Brain microvascular endothelial cell (primary cell): ENCODE results near the gene CCT7.

Source experiments
- DNase-seq: peaks from one replicate; pipeline ENCODE4 v3.0.0-alpha.2; 2020
- H3K27ac ChIP-seq: fragments of 250-450 bp; sonication (Bioruptor Pico); 2 replicates; pipeline ENCODE4 v1.5.1; 2020; ENCODE audit warnings: mild to moderate bottlenecking, moderate library complexity
- H3K27me3 ChIP-seq: fragments of 250-450 bp; sonication (Bioruptor Pico); replicated peaks from 2 replicates; pipeline ENCODE4 v1.5.1; 2020; ENCODE audit warnings: mild to moderate bottlenecking
- H3K36me3 ChIP-seq: fragments of 250-450 bp; sonication (Bioruptor Pico); replicated peaks from 2 replicates; pipeline ENCODE4 v1.5.1; 2020; ENCODE audit warnings: mild to moderate bottlenecking
- H3K4me3 ChIP-seq: 2 replicates; pipeline ENCODE4 v1.5.1; 2011; ENCODE audit warnings: low read depth, mild to moderate bottlenecking, control low read depth, low read length, moderate library complexity
- in situ Hi-C: cut with HindIII; loops from 2 replicates; pipeline ENCODE4 v1.10.0; 2017; ENCODE audit warnings: low sequenced_read_pairs, low pct_ligation_motif_present
- TF ChIP-seq, protein P1 (sequence below): IDR thresholded peaks from 2 replicates; pipeline ENCODE4 v1.5.1; 2011; ENCODE audit warnings: low read depth, mild to moderate bottlenecking, moderate library complexity, low read length, control low read depth, inconsistent platforms; ENCODE audit errors: missing control alignments

The CCT7 gene

GRCh38 chr2:73218298-73218697, 15.8 kb upstream of the CCT7 start:
- DNase-seq: peak; percentile 23
- in situ Hi-C loops: no loop called here
- H3K4me3 ChIP-seq: no peak overlapping the region
- H3K27ac ChIP-seq: no peak overlapping the region
- peaks cover 10% of the 10 kb centered on the region for H3K36me3 ChIP-seq
- no peaks in the 10 kb centered on the region for H3K27me3 ChIP-seq
- TF ChIP-seq, protein P1, sequence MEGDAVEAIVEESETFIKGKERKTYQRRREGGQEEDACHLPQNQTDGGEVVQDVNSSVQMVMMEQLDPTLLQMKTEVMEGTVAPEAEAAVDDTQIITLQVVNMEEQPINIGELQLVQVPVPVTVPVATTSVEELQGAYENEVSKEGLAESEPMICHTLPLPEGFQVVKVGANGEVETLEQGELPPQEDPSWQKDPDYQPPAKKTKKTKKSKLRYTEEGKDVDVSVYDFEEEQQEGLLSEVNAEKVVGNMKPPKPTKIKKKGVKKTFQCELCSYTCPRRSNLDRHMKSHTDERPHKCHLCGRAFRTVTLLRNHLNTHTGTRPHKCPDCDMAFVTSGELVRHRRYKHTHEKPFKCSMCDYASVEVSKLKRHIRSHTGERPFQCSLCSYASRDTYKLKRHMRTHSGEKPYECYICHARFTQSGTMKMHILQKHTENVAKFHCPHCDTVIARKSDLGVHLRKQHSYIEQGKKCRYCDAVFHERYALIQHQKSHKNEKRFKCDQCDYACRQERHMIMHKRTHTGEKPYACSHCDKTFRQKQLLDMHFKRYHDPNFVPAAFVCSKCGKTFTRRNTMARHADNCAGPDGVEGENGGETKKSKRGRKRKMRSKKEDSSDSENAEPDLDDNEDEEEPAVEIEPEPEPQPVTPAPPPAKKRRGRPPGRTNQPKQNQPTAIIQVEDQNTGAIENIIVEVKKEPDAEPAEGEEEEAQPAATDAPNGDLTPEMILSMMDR: no peak

GRCh38 chr2:73223821-73224220, 10.3 kb upstream of the CCT7 start:
- TF ChIP-seq, protein P1: no peak
- Histone ChIP-seq H3K36me3 (peaks cover 27% of the 10 kb centered on the region), H3K27me3 (no peaks in the 10 kb centered on the region), H3K27ac (no peak overlapping the region), H3K4me3 (no peak overlapping the region)
- no peak for DNase-seq
- in situ Hi-C loops: no loop called here

DNA sequence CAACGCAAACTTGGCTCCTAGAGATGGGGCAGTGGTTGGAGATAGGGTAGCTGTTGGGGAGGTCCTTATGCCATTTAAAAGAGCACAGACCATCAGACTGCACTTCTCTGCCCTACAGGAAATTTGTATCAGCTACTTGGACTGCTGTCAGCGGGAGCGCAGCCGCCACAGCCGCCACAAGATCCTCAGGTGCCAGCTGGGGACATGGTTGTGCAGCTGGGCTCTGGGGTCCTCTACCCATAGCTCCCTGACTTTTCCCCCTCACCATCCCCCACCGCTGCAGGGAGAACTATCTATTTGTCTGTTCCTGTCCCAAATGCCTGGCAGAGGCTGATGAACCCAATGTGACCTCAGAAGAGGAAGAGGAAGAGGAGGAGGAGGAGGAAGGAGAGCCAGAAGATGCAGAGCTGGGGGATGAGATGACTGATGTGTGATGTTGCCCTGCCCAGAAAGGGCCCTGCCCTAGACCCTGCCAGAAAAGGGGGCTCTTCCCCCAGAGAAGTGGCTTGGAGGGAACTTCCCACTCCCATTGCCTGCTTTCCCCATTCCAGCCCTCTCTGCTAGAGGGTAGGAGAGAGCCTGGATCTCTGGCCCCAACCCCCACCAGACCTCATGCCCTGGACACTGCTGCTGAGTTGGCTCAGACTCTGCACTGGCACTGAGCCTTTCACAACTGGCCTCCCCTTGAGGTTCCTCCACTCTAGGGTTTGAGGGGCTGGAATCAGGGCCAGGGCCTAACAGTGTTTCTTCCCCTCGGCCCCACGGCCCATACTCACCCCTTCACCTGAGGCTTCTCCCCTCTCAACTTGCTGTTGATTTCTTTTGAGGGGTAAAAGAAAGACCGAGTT, 8.4 kb upstream of the CCT7 start:
- no peak for DNase-seq
- H3K27ac ChIP-seq: no peak overlapping the region
- in situ Hi-C loops: no loop called here
- H3K36me3 ChIP-seq: peaks cover 25% of the 10 kb centered on the region
- no peaks in the 10 kb centered on the region for H3K27me3 ChIP-seq
- H3K4me3 ChIP-seq: no peak overlapping the region
- TF ChIP-seq, protein P1: no peak

GRCh38 chr2:73227086-73227485, 7.0 kb upstream of the CCT7 start:
- no peak for DNase-seq
- no peak overlapping the region for H3K4me3 ChIP-seq
- TF ChIP-seq, protein P1: no peak
- H3K27me3 ChIP-seq: no peaks in the 10 kb centered on the region
- H3K27ac ChIP-seq: no peak overlapping the region
- peaks cover 22% of the 10 kb centered on the region for H3K36me3 ChIP-seq
- in situ Hi-C loops: no loop called here

DNA sequence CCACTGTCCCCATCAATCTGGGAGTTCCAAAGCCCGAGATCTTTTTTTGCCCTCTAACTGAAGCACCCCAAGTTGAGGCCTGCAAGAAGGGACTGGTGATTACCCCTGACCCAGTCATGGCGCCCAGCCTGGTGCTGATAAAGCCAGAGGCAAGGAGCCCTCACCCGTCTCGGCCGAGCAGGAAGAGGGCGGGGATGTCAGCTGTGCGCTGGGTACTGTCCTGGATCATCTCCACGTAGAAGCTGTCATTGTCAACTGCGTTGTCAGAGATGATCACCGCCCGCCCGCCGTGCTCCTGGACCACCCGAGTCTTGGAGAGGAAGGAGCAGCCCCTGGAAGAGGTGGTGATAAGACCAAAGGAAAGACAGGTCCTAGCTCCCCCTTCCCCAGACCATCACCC, 5.5 kb upstream of the CCT7 start:
- TF ChIP-seq, protein P1: no peak

More for the DNA sequence above, 5.5 kb upstream of the CCT7 start:
- in situ Hi-C loops: no loop called here
- no peak for DNase-seq
- Histone ChIP-seq H3K27ac (no peak overlapping the region), H3K4me3 (no peak overlapping the region), H3K36me3 (peaks cover 17% of the 10 kb centered on the region), H3K27me3 (no peaks in the 10 kb centered on the region)
